GM08714 (cell line): ENCODE data around the gene MATN1.

Experiments used
- H3K4me3 ChIP-seq: fragments of 200-500 bp; sonication (Bioruptor generic); 2 replicates; pipeline ENCODE4 v1.5.1; 2014; ENCODE audit warnings: mild to moderate bottlenecking, low read length, inconsistent platforms
- ZNF274 ChIP-seq: IDR thresholded peaks from 2 replicates; pipeline ENCODE4 v1.6.1; 2012; ENCODE audit warnings: mild to moderate bottlenecking, low read depth, low read length

The MATN1 gene

DNA sequence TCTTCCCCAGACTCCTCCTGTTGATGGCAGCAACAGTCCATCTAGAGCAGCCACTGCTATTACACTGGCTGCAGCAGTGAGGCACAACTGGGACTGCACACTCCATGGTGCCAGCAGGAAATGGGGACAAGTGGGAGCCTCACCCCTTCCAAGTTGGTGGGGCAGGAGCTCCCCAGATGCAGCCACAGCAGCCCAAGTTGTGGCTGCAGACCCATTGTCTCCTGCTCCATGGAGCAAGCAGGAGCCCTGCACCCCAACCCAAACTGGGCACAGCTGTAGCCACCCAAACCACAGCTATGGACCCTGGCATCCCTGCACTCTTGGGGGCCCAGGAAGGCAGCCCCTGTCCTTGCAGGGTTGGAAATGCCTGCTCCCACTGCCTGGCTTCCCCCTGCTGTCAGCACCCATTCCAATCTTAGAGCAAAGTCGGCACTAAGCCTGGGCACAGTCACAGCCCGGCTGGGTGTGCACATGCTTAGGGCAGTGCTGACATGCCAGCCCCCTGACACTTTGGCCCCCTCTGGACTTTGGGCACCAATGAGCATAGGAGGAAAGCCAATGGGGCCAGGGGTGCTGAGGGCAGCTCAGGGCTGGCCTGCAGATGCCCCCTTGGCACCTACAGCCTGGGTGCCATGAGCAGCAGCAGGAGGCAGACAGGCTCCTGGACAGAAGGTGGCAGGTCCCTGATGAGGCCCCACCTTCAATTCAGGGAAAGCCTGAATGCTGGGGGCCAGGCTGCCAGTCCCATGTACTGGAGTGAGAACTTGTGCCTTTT is 44.0 kb downstream of the MATN1 start:
- H3K4me3 ChIP-seq, result no peak overlapping the region
- TF ChIP-seq ZNF274, result no peak

DNA sequence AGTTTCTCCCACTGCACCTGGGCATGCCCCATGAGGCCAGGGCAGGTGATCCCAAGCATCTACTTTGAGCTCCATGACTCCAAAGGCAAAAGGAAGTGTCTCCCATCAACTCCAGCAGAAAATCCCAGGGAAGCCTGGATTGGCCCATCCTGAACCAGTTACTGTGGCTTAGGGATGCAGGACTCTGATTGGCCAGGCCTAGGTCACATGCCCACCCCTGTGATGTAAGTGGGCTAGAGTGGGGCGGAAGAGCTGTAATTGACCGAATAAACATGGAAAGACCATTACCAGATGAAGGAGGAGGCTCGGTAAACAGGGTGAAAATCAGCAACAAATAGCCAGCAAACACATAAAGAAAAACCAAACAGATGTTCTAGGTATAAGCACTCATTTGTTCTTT is 45.2 kb downstream of the MATN1 start:
- TF ChIP-seq ZNF274, result no peak

GRCh38 chr1:30677471-30677870 is 45.9 kb downstream of the MATN1 start:
- TF ChIP-seq ZNF274, result no peak
- H3K4me3 ChIP-seq, result no peak overlapping the region

More for the DNA sequence above, 45.2 kb downstream of the MATN1 start:
- H3K4me3 ChIP-seq, result no peak overlapping the region

DNA sequence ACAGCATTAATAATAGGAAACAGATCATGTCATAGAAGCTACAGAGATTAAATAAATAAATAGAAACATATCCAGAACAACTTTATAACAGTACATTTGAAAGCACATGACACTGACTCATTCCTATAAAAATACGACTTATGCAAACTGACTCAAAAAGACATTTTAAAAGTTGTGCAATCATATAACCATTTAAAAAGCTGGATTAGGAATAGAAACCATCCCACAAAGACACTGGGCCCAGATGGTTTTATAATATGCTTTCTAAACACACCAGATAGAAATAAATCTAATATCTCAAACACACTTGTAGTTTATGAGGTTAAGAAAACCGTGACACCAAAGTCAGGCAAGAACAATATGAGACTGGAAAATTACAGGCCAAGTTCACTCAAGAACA is 47.6 kb downstream of the MATN1 start:
- no peak overlapping the region for H3K4me3 ChIP-seq
- TF ChIP-seq ZNF274, result no peak

- H3K4me3 ChIP-seq, result no peak overlapping the region
- no peak for TF ChIP-seq ZNF274
Measured at GRCh38 chr1:30675289-30675688, 48.1 kb downstream of the MATN1 start.

- TF ChIP-seq ZNF274, result no peak
Measured at GRCh38 chr1:30673395-30673794, 50.0 kb downstream of the MATN1 start.

DNA sequence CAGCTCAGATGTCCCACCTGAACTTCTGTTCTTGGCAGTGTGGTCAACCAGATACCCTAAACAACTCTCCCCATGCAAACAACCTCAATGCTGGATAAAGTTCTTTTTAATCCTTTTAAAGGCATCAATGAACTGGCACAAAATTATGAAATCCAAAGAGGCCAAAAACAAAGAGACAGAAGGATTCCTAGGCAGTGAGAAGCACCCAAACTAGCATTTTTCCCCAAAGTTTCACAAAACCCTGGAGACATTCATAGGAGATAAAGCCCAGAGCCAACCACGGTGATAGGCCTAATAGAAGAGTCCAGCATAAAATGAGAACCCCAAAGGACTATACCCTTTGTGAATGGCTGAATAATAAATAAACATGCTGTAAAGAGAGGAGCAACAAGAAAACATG is 50.7 kb downstream of the MATN1 start:
- H3K4me3 ChIP-seq, result no peak overlapping the region
- TF ChIP-seq ZNF274, result no peak

More at GRCh38 chr1:30673395-30673794, 50.0 kb downstream of the MATN1 start:
- H3K4me3 ChIP-seq, result no peak overlapping the region

DNA sequence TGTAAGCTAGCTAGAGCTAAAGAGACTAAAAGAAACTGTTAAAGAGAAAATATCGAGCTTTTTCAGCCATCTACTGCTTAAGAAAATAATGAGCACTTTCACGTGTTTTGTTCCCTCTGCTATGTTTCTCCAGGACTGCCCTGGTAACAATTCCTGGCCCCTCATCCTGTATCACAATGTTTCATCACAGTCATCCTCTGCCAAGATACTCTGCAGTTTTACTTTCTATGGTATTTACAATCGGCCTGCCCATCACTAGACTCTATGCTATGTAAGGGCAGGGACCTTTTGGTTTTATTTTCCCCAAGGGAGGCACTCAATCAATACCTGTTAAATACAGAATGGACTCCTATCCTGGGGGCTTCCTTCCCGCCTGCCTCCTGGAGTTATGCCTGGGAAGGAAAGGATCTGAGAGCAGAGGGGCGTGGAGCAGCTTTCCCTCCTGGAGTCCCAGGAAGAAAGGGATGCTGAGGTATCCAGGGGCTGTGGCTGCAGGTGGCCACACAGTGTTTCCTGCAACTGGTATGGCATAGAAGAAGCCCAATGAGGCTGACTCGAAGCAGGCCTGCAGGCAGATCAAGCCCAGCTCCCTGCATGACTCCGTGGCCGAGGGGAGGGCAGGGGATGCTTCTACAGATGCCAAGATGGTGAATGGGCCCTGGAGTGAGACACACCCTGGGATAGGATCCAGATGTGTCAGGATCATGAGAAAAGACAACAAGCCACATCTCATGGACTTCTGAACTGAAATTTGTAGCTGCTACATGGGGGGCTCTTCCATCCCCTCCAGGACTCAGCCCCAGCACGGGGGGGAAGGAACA is 52.9 kb downstream of the MATN1 start:
- TF ChIP-seq ZNF274, result no peak
- no peak overlapping the region for H3K4me3 ChIP-seq

- TF ChIP-seq ZNF274, result no peak
- no peak overlapping the region for H3K4me3 ChIP-seq
Measured at GRCh38 chr1:30668546-30669327, 54.6 kb downstream of the MATN1 start.

DNA sequence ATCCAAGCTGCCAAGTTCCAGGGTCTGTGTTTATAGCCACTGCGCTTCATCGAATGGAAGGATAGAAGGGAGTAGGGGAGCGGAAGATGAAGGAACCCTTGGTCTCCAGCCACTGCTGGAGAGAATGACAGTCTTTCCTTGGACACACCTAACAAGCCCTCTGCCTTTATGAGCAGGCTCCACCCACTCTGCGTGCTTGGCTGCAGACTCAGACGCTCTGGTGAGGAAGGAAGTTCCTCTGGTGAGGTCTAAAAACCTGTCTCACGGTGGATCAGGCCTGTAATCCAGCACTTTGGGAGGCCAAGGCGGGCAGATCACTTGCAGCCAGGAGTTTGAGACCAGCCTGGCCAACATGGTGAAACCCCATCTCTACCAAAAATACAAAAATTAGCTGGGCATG is 55.4 kb downstream of the MATN1 start:
- no peak for TF ChIP-seq ZNF274
- no peak overlapping the region for H3K4me3 ChIP-seq

GRCh38 chr1:30666756-30667273 is 56.6 kb downstream of the MATN1 start:
- no peak for TF ChIP-seq ZNF274
- H3K4me3 ChIP-seq, result no peak overlapping the region

DNA sequence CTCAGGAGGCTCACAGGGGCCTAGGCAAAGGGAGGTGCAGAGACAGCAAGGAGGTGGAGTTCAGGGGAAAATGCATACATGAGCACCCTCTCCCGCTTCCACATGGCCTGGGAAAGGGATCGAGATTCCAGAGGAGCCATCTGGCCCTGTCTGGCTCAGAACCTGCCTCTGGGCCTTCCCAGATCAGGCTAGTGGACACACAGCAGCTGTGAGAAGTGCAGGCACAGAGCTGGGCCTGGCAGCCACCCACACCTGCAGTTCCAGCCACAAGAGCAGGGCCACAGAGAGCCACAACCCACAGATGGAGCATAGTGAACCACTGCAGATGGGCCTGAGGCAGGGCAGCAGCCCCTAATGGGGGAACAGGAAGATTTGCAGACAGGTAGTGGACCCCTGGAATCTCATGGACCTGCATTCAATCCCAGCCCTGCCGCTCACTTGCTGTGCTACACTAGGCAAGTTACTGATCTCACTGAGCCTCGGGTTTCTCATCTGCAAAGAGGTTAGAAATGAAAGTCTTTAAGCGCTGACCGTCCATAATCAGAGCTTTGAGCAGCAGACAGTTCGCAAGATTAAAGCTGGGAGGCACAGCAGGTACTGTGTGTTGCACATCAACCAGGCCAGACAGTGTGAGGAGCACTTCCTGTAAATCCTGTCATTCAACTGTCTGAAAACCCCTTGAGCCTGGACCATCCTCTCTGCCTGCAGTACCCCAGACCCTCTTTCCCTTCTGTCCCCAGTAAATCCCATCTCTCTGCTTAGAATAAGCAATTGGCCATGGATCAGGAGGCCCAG is 58.0 kb downstream of the MATN1 start:
- H3K4me3 ChIP-seq, result no peak overlapping the region
- TF ChIP-seq ZNF274, result no peak

GRCh38 chr1:30664103-30664755 is 59.2 kb downstream of the MATN1 start:
- H3K4me3 ChIP-seq, result no peak overlapping the region
- TF ChIP-seq ZNF274, result no peak
